ENCODE results near the gene MTMR11.

DNA sequence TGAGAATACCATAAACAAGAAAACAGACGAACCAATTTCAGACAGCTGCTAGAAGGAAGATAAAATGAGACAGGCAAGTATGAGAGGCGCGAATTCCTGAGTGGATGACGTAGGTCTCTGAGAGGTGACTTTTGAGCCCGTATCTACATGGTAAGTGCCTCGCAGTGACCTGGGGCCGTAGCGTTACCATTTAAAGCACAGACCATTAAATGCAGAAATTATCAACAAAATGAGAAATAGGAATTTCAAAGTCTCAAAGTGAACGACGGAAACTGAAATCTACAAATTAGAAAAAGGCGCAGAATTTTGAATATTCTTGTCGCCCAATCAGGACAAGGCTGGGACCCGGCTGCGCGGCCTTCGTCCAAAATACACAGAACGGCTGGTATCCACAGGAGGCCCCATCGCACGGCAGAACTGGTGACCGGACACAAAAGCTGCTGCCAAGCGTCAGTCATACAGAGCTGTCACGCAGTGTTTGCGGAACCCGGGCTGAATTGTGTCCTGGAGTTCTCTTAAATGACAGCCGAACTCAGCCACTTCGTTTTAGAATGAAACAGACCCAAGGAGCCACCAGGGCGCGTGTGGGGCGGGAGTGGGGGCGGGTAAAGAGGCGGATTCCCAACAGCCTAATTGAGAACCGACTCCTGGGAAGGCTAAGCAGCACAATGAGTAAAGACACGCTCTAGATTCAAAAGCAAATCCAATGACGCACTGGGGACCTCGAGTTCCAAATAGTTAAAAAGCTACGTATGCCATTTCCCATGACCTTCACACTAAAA, 51.1 kb downstream of the MTMR11 start:
- TF ChIP-seq RAD21 (conservative IDR thresholded peaks at IDR 0.05) (no peak), EZH2 (IDR thresholded peaks at IDR 0.05; ENCODE audit: borderline replicate concordance, insufficient read depth, low read length, poor library complexity, severe bottlenecking) (no peak), POLR2AphosphoS5 (IDR thresholded peaks at IDR 0.05) (no peak)
- TF ChIP-seq, protein P1, sequence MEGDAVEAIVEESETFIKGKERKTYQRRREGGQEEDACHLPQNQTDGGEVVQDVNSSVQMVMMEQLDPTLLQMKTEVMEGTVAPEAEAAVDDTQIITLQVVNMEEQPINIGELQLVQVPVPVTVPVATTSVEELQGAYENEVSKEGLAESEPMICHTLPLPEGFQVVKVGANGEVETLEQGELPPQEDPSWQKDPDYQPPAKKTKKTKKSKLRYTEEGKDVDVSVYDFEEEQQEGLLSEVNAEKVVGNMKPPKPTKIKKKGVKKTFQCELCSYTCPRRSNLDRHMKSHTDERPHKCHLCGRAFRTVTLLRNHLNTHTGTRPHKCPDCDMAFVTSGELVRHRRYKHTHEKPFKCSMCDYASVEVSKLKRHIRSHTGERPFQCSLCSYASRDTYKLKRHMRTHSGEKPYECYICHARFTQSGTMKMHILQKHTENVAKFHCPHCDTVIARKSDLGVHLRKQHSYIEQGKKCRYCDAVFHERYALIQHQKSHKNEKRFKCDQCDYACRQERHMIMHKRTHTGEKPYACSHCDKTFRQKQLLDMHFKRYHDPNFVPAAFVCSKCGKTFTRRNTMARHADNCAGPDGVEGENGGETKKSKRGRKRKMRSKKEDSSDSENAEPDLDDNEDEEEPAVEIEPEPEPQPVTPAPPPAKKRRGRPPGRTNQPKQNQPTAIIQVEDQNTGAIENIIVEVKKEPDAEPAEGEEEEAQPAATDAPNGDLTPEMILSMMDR (IDR thresholded peaks at IDR 0.05; ENCODE audit: poor library complexity, severe bottlenecking) = no peak

Data from neural cell (in vitro differentiated cells).